WI38 (cell line): ENCODE results near the gene MTRF1.
"Not testable (repeated sequence)": the region's sequence is repeated elsewhere in the genome, so short reads cannot be mapped to it uniquely, and the experiment has no call there.

Source experiments
- H3K4me3 ChIP-seq: 2 replicates; pipeline ENCODE4 v1.5.1; 2011; ENCODE audit warnings: low read depth, mild to moderate bottlenecking, control low read depth, low read length
- TF ChIP-seq, protein P1 (sequence below): IDR thresholded peaks from 2 replicates; pipeline ENCODE4 v1.5.1; 2012; ENCODE audit warnings: low read depth, mild to moderate bottlenecking, control low read depth, low read length

MTRF1 gene

DNA sequence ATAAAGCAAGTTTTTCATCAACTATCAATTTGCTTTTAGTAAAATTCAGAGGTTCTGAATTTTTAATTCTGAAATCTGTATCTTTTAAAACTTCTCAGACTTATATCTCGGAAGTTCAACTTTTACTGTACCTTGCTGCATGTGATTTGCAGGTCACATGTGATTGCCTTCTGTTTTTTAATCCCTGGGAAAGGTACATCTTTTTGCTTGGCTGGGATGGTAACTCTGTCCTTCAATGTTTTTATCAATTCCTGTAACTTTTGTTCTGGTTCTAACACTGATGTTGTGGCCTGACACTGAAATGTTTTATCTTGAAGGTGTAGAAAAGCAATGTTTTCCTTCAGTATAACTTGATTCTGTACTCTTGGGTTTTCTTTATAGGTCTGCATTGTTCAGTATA lies 31.5 kb upstream of the MTRF1 start:
- TF ChIP-seq, protein P1, sequence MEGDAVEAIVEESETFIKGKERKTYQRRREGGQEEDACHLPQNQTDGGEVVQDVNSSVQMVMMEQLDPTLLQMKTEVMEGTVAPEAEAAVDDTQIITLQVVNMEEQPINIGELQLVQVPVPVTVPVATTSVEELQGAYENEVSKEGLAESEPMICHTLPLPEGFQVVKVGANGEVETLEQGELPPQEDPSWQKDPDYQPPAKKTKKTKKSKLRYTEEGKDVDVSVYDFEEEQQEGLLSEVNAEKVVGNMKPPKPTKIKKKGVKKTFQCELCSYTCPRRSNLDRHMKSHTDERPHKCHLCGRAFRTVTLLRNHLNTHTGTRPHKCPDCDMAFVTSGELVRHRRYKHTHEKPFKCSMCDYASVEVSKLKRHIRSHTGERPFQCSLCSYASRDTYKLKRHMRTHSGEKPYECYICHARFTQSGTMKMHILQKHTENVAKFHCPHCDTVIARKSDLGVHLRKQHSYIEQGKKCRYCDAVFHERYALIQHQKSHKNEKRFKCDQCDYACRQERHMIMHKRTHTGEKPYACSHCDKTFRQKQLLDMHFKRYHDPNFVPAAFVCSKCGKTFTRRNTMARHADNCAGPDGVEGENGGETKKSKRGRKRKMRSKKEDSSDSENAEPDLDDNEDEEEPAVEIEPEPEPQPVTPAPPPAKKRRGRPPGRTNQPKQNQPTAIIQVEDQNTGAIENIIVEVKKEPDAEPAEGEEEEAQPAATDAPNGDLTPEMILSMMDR = no peak
- no peak overlapping the region for H3K4me3 ChIP-seq

DNA sequence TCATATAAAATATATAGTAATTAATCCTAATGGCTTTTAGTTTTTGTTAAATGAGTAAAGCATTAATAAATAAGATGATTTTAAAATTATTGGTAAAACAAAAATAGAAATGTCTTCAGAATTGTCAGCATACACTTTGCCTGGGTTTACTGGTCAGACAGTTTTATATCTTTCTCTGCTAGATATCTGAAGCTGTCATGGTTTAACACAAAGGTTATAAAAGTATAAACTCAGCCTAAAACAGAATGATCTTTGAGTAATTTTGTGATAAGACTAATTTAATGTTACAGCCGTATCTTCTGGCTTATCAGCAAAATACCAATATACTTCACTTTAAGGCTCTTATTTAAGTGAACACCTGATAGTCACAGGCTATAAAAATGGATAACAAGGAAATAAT lies 29.9 kb upstream of the MTRF1 start:
- TF ChIP-seq, protein P1 = no peak
- no peak overlapping the region for H3K4me3 ChIP-seq

DNA sequence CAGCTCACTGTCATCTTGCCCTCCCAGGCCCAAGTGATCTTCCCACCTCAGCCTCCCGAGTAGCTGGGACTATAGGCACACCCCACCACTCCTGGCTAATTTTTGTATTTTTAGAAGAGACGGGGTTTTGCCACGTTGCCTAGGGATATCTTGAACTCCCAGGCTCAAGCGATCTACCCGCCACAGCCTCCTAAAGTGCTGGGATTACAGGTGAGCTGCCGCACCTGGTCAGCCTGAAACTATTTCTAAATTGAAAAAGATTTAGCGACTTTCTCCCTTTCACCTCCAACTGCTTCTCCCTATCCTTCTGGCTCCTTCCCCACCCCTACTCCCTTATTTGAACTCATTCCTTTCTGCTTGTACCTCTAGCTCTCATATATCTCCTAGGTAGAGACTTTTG lies 27.9 kb upstream of the MTRF1 start:
- no peak overlapping the region for H3K4me3 ChIP-seq
- TF ChIP-seq, protein P1 = no peak

DNA sequence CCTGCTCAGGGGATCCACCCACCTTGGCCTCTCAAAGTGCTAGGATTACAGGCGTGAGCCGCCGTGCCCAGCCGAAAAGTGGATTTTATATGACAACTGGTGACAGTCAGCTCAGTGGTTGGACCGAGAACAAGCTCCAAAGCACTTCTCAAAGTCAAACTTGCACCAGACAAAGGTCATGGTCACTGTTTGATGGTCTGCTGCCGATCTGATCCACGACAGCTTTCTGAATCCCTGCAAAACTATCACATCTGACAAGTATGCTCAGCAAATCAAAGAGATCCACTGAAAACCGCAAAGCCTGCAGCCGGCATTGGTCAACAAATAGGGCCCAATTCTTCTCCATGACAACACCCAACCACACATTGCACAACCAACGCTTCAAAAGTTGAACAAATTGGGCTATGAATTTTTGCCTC lies 26.1 kb upstream of the MTRF1 start:
- TF ChIP-seq, protein P1 = no peak
- H3K4me3 ChIP-seq = no peak overlapping the region

DNA sequence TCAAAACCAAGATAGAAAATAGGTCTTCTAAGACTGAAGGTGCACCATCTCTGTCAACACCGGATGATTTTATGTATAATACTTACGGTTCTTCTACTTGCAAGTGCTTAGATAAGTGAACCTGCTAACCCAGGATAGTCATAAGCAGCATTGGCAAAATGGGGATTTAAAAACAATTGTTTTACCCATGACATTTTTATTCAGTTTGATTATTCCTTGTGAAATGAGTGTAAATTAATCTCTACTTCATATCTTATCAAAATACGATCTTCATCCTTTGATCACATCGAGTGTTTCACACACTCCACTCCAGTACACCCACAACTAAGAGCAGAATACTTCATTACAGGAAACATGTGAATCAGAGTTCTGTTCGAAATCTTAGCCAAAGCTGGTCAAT lies 23.0 kb upstream of the MTRF1 start:
- TF ChIP-seq, protein P1 = no peak
- H3K4me3 ChIP-seq = no peak overlapping the region

DNA sequence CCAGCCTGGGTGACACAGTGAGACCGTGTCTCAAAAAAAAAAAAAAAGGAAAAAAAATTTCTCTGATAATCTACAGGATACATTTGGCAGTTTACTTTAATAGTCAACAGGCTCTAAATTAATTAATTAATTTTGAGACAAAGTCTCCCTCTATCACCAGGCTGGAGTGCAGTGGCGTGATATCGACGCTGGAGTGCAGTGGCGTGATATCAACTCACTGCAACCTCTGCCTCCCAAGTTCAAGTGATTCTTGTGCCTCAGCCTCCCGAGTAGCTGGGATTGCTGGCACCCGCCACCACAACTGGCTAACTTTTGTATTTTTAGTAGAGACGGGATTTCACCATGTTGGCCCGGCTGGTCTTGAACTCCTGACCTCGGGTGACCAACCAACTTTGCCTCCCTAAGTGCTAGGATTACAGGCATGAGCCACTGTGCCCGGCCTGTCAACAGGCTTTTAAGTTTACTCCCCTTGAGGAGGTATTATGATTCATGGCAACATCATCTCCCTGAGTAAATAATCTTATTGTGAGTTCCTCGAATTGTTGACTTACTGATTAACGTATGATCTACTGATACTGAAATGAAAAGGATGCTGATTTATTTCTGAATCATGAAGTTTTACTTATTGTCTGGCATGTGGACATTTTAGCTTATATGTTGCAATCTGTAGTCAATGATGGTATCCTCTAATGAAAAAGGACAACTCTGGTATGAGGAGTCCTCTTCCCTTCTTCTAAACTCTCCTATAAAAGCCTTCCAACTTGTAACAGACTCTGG lies 21.3 kb upstream of the MTRF1 start:
- no peak overlapping the region for H3K4me3 ChIP-seq
- TF ChIP-seq, protein P1 = no peak

DNA sequence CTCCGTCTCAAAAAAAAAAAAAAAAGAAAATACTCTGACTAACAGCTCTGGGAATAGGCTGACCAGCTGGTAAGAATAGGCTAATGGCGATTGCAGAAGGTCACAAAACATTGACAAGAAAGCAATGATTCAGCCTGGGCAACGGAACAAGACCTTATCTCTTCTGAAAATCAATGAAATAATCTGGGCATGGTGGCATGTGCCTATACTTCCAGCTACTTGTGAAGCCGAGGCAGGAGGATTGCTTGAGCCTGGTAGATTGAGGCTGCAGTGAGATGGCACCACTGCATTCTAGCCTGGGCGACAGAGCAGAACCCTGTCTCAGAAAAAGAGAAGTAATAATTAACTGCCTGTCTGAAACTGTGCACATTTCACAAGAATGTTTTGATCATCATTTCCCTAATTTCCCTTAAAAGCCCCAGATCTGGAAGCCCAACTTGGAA lies 18.8 kb upstream of the MTRF1 start:
- H3K4me3 ChIP-seq = no peak overlapping the region

DNA sequence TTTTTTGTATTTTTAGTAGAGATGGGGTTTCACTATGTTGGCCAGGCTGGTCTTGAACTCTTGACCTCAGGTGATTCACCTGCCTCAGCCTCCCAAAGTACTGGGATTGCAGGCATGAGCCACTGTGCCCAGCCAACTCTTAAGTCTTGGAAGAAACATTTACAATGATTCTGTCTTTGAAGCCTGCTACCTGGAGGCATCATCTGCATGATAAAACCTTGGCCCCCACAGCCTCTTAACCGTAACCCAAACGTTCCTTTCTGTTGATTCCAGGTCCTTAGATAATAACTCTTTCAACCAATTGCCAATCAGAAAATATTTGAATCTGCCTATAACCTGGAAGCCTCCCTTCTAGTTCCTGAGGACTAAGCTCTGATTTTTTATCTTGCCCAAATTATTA lies 15.8 kb upstream of the MTRF1 start:
- H3K4me3 ChIP-seq = not testable (repeated sequence)

More for the DNA sequence above, 18.8 kb upstream of the MTRF1 start:
- TF ChIP-seq, protein P1 = no peak
